Activated CD4-positive, alpha-beta T cell treated with anti-CD3 and anti-CD28 coated beads, Interleukin-2, amount 10 ng/mL, durations not matched to agents 24 days and 14 days (primary cell): ENCODE data around the gene ZNF134. TPM values are rescaled to one million over a fixed set of nuclear protein-coding genes. Genes with fewer than 3 reads are reported as not detected.
A peak's percentile ranks its signal among the peaks of the same experiment; 100 is the strongest.

Source experiments
- DNase-seq: peaks from one replicate; pipeline ENCODE4 v3.0.0; 2022
- H3K27ac Mint-ChIP-seq: one replicate; pipeline ENCODE4 v1.8.0; 2022; ENCODE audit warnings: mild to moderate bottlenecking, mixed read lengths
- H3K27me3 Mint-ChIP-seq: one replicate; pipeline ENCODE4 v1.8.0; 2022; ENCODE audit warnings: mixed read lengths
- H3K36me3 Mint-ChIP-seq: one replicate; pipeline ENCODE4 v1.8.0; 2022; ENCODE audit warnings: low read depth, mild to moderate bottlenecking, mixed read lengths
- H3K4me1 Mint-ChIP-seq: one replicate; pipeline ENCODE4 v1.8.0; 2021; ENCODE audit warnings: mixed read lengths
- H3K4me3 Mint-ChIP-seq: one replicate; pipeline ENCODE4 v1.8.0; 2022; ENCODE audit warnings: mild to moderate bottlenecking, moderate library complexity, mixed read lengths
- H3K9me3 Mint-ChIP-seq: one replicate; pipeline ENCODE4 v1.8.0; 2021; ENCODE audit warnings: mixed read lengths
- intact Hi-C: fragments of 100-400 bp; cut with micrococcal nuclease; formaldehyde crosslinking; loops from one replicate; pipeline ENCODE4 v1.15.1; 2023
- total RNA-seq: library from RNA; stranded (reverse); gene quantifications from 2 replicates; pipeline ENCODE4 v1.2.3, GENCODE V29; 2022

Gene ZNF134
- 7.2 and 9.1 TPM in 2 replicates for total RNA-seq

- peak; percentile 96 for DNase-seq
- intact Hi-C loops, result loop anchor here (1.0 to 10.0 kb wide), 5 partner anchors 15 to 179 kb away; partner anchors contain the start of genes ZNF211, ZNF530, ZNF551 and ZNF749
- H3K27ac Mint-ChIP-seq, result peak within 1 kb of the TSS; percentile 71
- H3K4me3 Mint-ChIP-seq, result peak within 1 kb of the TSS; percentile 82
- H3K27me3 Mint-ChIP-seq, result no peaks in the 10 kb centered on the region
- peaks cover 11% of the 10 kb centered on the region for H3K4me1 Mint-ChIP-seq
- H3K36me3 Mint-ChIP-seq, result peaks cover 54% of the 10 kb centered on the region
- peaks cover 38% of the 10 kb centered on the region for H3K9me3 Mint-ChIP-seq
Measured at GRCh38 chr19:57613941-57614743, at the start of gene ZNF134. ZNF134 (plus strand) TSS chr19:57614242; CDS start chr19:57619469, 5,227 bp downstream.

- no peak overlapping the region for H3K27ac Mint-ChIP-seq
- H3K9me3 Mint-ChIP-seq, result peaks cover 23% of the 10 kb centered on the region
- H3K36me3 Mint-ChIP-seq, result peaks cover 7% of the 10 kb centered on the region
- no peaks in the 10 kb centered on the region for H3K27me3 Mint-ChIP-seq
- intact Hi-C loops, result no loop called here
- H3K4me3 Mint-ChIP-seq, result no peak overlapping the region
- DNase-seq, result no peak
- H3K4me1 Mint-ChIP-seq, result no peaks in the 10 kb centered on the region
Measured at GRCh38 chr19:57566396-57567265, 47.4 kb upstream of the ZNF134 start.

GRCh38 chr19:57570707-57571106 is 43.3 kb upstream of the ZNF134 start:
- Mint-ChIP-seq H3K4me1 (no peaks in the 10 kb centered on the region), H3K9me3 (peaks cover 31% of the 10 kb centered on the region), H3K27me3 (no peaks in the 10 kb centered on the region), H3K27ac (no peak overlapping the region), H3K36me3 (peaks cover 48% of the 10 kb centered on the region), H3K4me3 (no peak overlapping the region)
- DNase-seq, result no peak
- intact Hi-C loops, result loop anchor here (10.0 kb wide), 1 partner anchor 244 kb away; the partner anchor contains the start of gene ZNF552

- H3K4me1 Mint-ChIP-seq, result peaks cover 6% of the 10 kb centered on the region
- H3K27ac Mint-ChIP-seq, result no peak overlapping the region
- no peak for DNase-seq
- peaks cover 41% of the 10 kb centered on the region for H3K9me3 Mint-ChIP-seq
- no peak overlapping the region for H3K4me3 Mint-ChIP-seq
- H3K27me3 Mint-ChIP-seq, result no peaks in the 10 kb centered on the region
- intact Hi-C loops, result loop anchor here (10.0 kb wide), 1 partner anchor 242 kb away; the partner anchor contains the start of gene ZNF552
- H3K36me3 Mint-ChIP-seq, result peaks cover 65% of the 10 kb centered on the region
Measured at GRCh38 chr19:57572415-57572947, 41.6 kb upstream of the ZNF134 start.

- Mint-ChIP-seq H3K27me3 (no peaks in the 10 kb centered on the region), H3K36me3 (peaks cover 64% of the 10 kb centered on the region), H3K27ac (no peak overlapping the region), H3K9me3 (peaks cover 46% of the 10 kb centered on the region), H3K4me3 (peak overlapping the region; percentile 1), H3K4me1 (peaks cover 18% of the 10 kb centered on the region)
- no peak for DNase-seq
- intact Hi-C loops, result loop anchor here (5.0 to 10.0 kb wide), 2 partner anchors 79 to 238 kb away; partner anchors contain the start of genes ZNF552 and ZNF773
Measured at GRCh38 chr19:57576661-57577060, 37.4 kb upstream of the ZNF134 start.

GRCh38 chr19:57578487-57579205 is 35.4 kb upstream of the ZNF134 start, which contains the start of gene ZNF416:
ZNF416 (minus strand) TSS chr19:57578911; CDS start chr19:57578704, 207 bp downstream.
- peak within 1 kb of the TSS; percentile 84 for H3K4me3 Mint-ChIP-seq
- peak within 1 kb of the TSS; percentile 73 for H3K27ac Mint-ChIP-seq
- H3K9me3 Mint-ChIP-seq, result peaks cover 43% of the 10 kb centered on the region
- H3K36me3 Mint-ChIP-seq, result peaks cover 52% of the 10 kb centered on the region
- intact Hi-C loops, result loop anchor here (1.0 to 10.0 kb wide), 9 partner anchors 19 to 338 kb away; partner anchors contain the start of genes ZNF211, ZNF417, ZNF530 and ZNF548
- H3K4me1 Mint-ChIP-seq, result peaks cover 19% of the 10 kb centered on the region
- H3K27me3 Mint-ChIP-seq, result no peaks in the 10 kb centered on the region
- peak; percentile 98 for DNase-seq

- intact Hi-C loops, result loop anchor here (5.0 kb wide), 1 partner anchor 171 kb away; the partner anchor contains the start of gene ZNF17
- H3K36me3 Mint-ChIP-seq, result peaks cover 43% of the 10 kb centered on the region
- H3K27ac Mint-ChIP-seq, result no peak overlapping the region
- H3K27me3 Mint-ChIP-seq, result no peaks in the 10 kb centered on the region
- peak overlapping the region; percentile 92 for H3K4me3 Mint-ChIP-seq
- H3K9me3 Mint-ChIP-seq, result peaks cover 35% of the 10 kb centered on the region
- peaks cover 18% of the 10 kb centered on the region for H3K4me1 Mint-ChIP-seq
- peak; percentile 55 for DNase-seq
Measured at GRCh38 chr19:57583104-57583520, 30.9 kb upstream of the ZNF134 start.

GRCh38 chr19:57583521-57584416 is 30.3 kb upstream of the ZNF134 start, which contains the start of gene ZIK1:
ZIK1 (plus strand) TSS chr19:57584145; CDS start chr19:57584357, 212 bp downstream.
- peak; percentile 94 for DNase-seq
- peak within 1 kb of the TSS; percentile 72 for H3K27ac Mint-ChIP-seq
- intact Hi-C loops, result loop anchor here (1.0 to 5.0 kb wide), 2 partner anchors 16 to 171 kb away; partner anchors contain the start of genes ZNF17 and ZNF530
- no peaks in the 10 kb centered on the region for H3K27me3 Mint-ChIP-seq
- H3K4me3 Mint-ChIP-seq, result peak within 1 kb of the TSS; percentile 92
- H3K4me1 Mint-ChIP-seq, result peaks cover 16% of the 10 kb centered on the region
- H3K36me3 Mint-ChIP-seq, result peaks cover 49% of the 10 kb centered on the region
- H3K9me3 Mint-ChIP-seq, result peaks cover 40% of the 10 kb centered on the region

GRCh38 chr19:57587529-57587928 is 26.5 kb upstream of the ZNF134 start:
- H3K4me1 Mint-ChIP-seq, result peaks cover 11% of the 10 kb centered on the region
- H3K27ac Mint-ChIP-seq, result no peak overlapping the region
- H3K4me3 Mint-ChIP-seq, result no peak overlapping the region
- peaks cover 76% of the 10 kb centered on the region for H3K36me3 Mint-ChIP-seq
- no peak for DNase-seq
- peaks cover 34% of the 10 kb centered on the region for H3K9me3 Mint-ChIP-seq
- H3K27me3 Mint-ChIP-seq, result no peaks in the 10 kb centered on the region
- intact Hi-C loops, result no loop called here

GRCh38 chr19:57599377-57599760 is 14.7 kb upstream of the ZNF134 start:
- H3K27ac Mint-ChIP-seq, result peak overlapping the region; percentile 74
- peaks cover 34% of the 10 kb centered on the region for H3K36me3 Mint-ChIP-seq
- peaks cover 46% of the 10 kb centered on the region for H3K9me3 Mint-ChIP-seq

GRCh38 chr19:57599761-57600383 is 14.2 kb upstream of the ZNF134 start, which contains the start of gene ZNF530:
ZNF530 (plus strand) TSS chr19:57599885; CDS start chr19:57604346, 4,461 bp downstream.
- H3K9me3 Mint-ChIP-seq, result peaks cover 51% of the 10 kb centered on the region
- peaks cover 14% of the 10 kb centered on the region for H3K4me1 Mint-ChIP-seq
- intact Hi-C loops, result loop anchor here (1.0 kb wide), 3 partner anchors 14 to 21 kb away; partner anchors contain the start of genes ZIK1 and ZNF134
- peak within 1 kb of the TSS; percentile 85 for H3K4me3 Mint-ChIP-seq
- peak within 1 kb of the TSS; percentile 74 for H3K27ac Mint-ChIP-seq
- no peaks in the 10 kb centered on the region for H3K27me3 Mint-ChIP-seq
- DNase-seq, result peak; percentile 95
- H3K36me3 Mint-ChIP-seq, result peaks cover 39% of the 10 kb centered on the region

More at GRCh38 chr19:57599377-57599760, 14.7 kb upstream of the ZNF134 start:
- DNase-seq, result no peak
- intact Hi-C loops, result loop anchor here (1.0 kb wide), 3 partner anchors 15 to 20 kb away; partner anchors contain the start of genes ZIK1 and ZNF134
- no peaks in the 10 kb centered on the region for H3K27me3 Mint-ChIP-seq
- peak overlapping the region; percentile 85 for H3K4me3 Mint-ChIP-seq
- H3K4me1 Mint-ChIP-seq, result peaks cover 14% of the 10 kb centered on the region
